Loucy (cell line): ENCODE results near the gene RAI1.

Experiments
- H2AFZ ChIP-seq: fragments of 200-600 bp; sonication (generic); 2 replicates; pipeline ENCODE4 v1.6.0; 2016; ENCODE audit warnings: antibody characterized with exemption, mild to moderate bottlenecking, low read length, moderate library complexity
- H3F3A ChIP-seq: fragments of 200-600 bp; 2 replicates; pipeline ENCODE4 v1.6.0; 2016; ENCODE audit warnings: antibody characterized with exemption, low read depth, mild to moderate bottlenecking
- H3K27me3 ChIP-seq: fragments of 200-600 bp; sonication (generic); 2 replicates; pipeline ENCODE4 v1.6.1; 2014; ENCODE audit warnings: low read length, mild to moderate bottlenecking; ENCODE audit not compliant: insufficient read depth, poor library complexity, severe bottlenecking
- H3K36me3 ChIP-seq: fragments of 200-600 bp; sonication (generic); 2 replicates; pipeline ENCODE4 v1.6.1; 2016; ENCODE audit warnings: low read length; ENCODE audit not compliant: insufficient read depth
- H3K4me1 ChIP-seq: fragments of 200-600 bp; sonication (generic); 2 replicates; pipeline ENCODE4 v1.5.1; 2014; ENCODE audit warnings: low read length, mild to moderate bottlenecking; ENCODE audit not compliant: insufficient read depth, poor library complexity, severe bottlenecking
- H3K4me2 ChIP-seq: fragments of 200-600 bp; sonication (generic); 2 replicates; pipeline ENCODE4 v1.6.0; 2014; ENCODE audit warnings: antibody characterized with exemption, low read length, low read depth, mild to moderate bottlenecking; ENCODE audit not compliant: poor library complexity, severe bottlenecking
- H3K4me3 ChIP-seq: fragments of 200-600 bp; sonication (generic); 2 replicates; pipeline ENCODE4 v1.5.1; 2014; ENCODE audit warnings: low read length, mild to moderate bottlenecking, mixed read lengths; ENCODE audit not compliant: poor library complexity, severe bottlenecking
- H3K79me2 ChIP-seq: fragments of 200-600 bp; sonication (generic); 2 replicates; pipeline ENCODE4 v1.6.1; 2014; ENCODE audit warnings: low read length; ENCODE audit not compliant: insufficient read depth
- H3K9ac ChIP-seq: fragments of 200-600 bp; sonication (generic); 2 replicates; pipeline ENCODE4 v1.6.0; 2014; ENCODE audit warnings: mild to moderate bottlenecking, low read depth, low read length, moderate library complexity; ENCODE audit not compliant: poor library complexity, severe bottlenecking
- H3K9me2 ChIP-seq: fragments of 200-600 bp; sonication (generic); replicated peaks from 2 replicates; pipeline ENCODE4 v1.6.1; 2016; ENCODE audit warnings: low read depth, low read length, mixed read lengths
- H3K9me3 ChIP-seq: fragments of 200-600 bp; sonication (generic); 2 replicates; pipeline ENCODE4 v1.6.1; 2014; ENCODE audit warnings: mild to moderate bottlenecking, antibody characterized with exemption, low read length, low read depth; ENCODE audit not compliant: insufficient read depth
- H4K20me1 ChIP-seq: fragments of 200-600 bp; sonication (generic); 2 replicates; pipeline ENCODE4 v1.6.0; 2014; ENCODE audit warnings: antibody characterized with exemption, low read length, mild to moderate bottlenecking; ENCODE audit not compliant: insufficient read depth, poor library complexity, severe bottlenecking
- CTCF ChIP-seq: fragments of 200-600 bp; sonication (generic); conservative IDR thresholded peaks from 2 replicates; pipeline ENCODE4 v1.5.1; 2014; ENCODE audit warnings: mild to moderate bottlenecking, antibody characterized with exemption, low read length
- EZH2phosphoT487 ChIP-seq: fragments of 200-600 bp; IDR thresholded peaks from 2 replicates; pipeline ENCODE4 v1.6.1; 2018; ENCODE audit warnings: antibody characterized with exemption, mild to moderate bottlenecking, moderate library complexity, borderline replicate concordance

The RAI1 gene

GRCh38 chr17:17663160-17664063 lies 17.8 kb upstream of the RAI1 start:
- Histone ChIP-seq H3K4me3 (no peak overlapping the region), H3K27me3 (no peaks in the 10 kb centered on the region), H3K36me3 (no peaks in the 10 kb centered on the region), H4K20me1 (no peaks in the 10 kb centered on the region), H3K9ac (no peak overlapping the region), H3K4me1 (peaks cover 14% of the 10 kb centered on the region), H2AFZ (no peak overlapping the region), H3K9me2 (no peaks in the 10 kb centered on the region), H3K79me2 (no peaks in the 10 kb centered on the region), H3F3A (no peaks in the 10 kb centered on the region), H3K9me3 (no peaks in the 10 kb centered on the region; the same call in 1 of the 2 replicates), H3K4me2 (peak overlapping the region; percentile 7)
- TF ChIP-seq EZH2phosphoT487 (no peak), CTCF (no peak)

- TF ChIP-seq CTCF (no peak), EZH2phosphoT487 (no peak)
- Histone ChIP-seq H3K27me3 (no peaks in the 10 kb centered on the region), H4K20me1 (no peaks in the 10 kb centered on the region), H3K79me2 (no peaks in the 10 kb centered on the region), H3K9me2 (no peaks in the 10 kb centered on the region), H3K4me3 (no peak overlapping the region), H3F3A (no peaks in the 10 kb centered on the region), H2AFZ (no peak overlapping the region), H3K36me3 (no peaks in the 10 kb centered on the region), H3K9ac (no peak overlapping the region), H3K4me1 (peaks cover 20% of the 10 kb centered on the region), H3K9me3 (no peaks in the 10 kb centered on the region; the same call in 1 of the 2 replicates), H3K4me2 (no peak overlapping the region)
These were observed 17.2 kb upstream of the RAI1 start for GRCh38 chr17:17664064-17664452.

- H4K20me1 ChIP-seq: no peaks in the 10 kb centered on the region
- H2AFZ ChIP-seq: no peak overlapping the region
- H3K9me2 ChIP-seq: no peaks in the 10 kb centered on the region
- no peaks in the 10 kb centered on the region for H3K79me2 ChIP-seq
- no peaks in the 10 kb centered on the region for H3F3A ChIP-seq
- TF ChIP-seq EZH2phosphoT487 (no peak), CTCF (no peak)
- peaks cover 32% of the 10 kb centered on the region for H3K4me1 ChIP-seq
- no peaks in the 10 kb centered on the region for H3K36me3 ChIP-seq
- no peaks in the 10 kb centered on the region for H3K27me3 ChIP-seq
- no peak overlapping the region for H3K4me2 ChIP-seq
- no peak overlapping the region for H3K4me3 ChIP-seq
- H3K9me3 ChIP-seq: no peaks in the 10 kb centered on the region
- no peak overlapping the region for H3K9ac ChIP-seq
These were observed 16.0 kb upstream of the RAI1 start for GRCh38 chr17:17665255-17665654.
